Cardiac septum (tissue), 1 donor: ENCODE results near the gene USP11. TPM values are rescaled to one million over a fixed set of nuclear protein-coding genes. Genes with fewer than 3 reads are reported as not detected.

Experiments used
- DNase-seq: peaks from one replicate; pipeline ENCODE4 v3.0.0-alpha.2; 2020; ENCODE audit warnings: low spot score
- intact Hi-C: fragments of 100-400 bp; cut with DNase I; formaldehyde crosslinking; loops from one replicate; pipeline ENCODE4 v1.14.0; 2022
- long read RNA-seq: library from polyadenylated mRNA; unstranded; transcript quantifications from one replicate; pipeline ENCODE4 v2.0.0, GENCODE V29; 2021
- total RNA-seq: library from RNA; stranded (reverse); fragmentation: NEBNext Ultra II Directional; extraction: Animal tissue kit (Norgen Biotek cat#: 25700); gene quantifications from one replicate; pipeline ENCODE4 v1.2.1, GENCODE V29; 2021
- donor health status: DM: no; HTN: no; CAD: no.

The USP11 gene
- 64.9 TPM for total RNA-seq
- long read RNA-seq, transcript USP11-204 (21 exons, 3,515 nt), result major isoform, 52 of 110 reads
- long read RNA-seq, partial matches to known transcripts, result 30 of 110 reads
- long read RNA-seq, other reads (novel, unspliced or antisense), result 28 of 110 reads

GRCh38 chrX:47232803-47233332 is at the start of gene USP11:
TSS of gene USP11 (plus strand) at chrX:47233009. CDS start at chrX:47233044, 35 bp downstream.
- intact Hi-C loops, result loop anchor here (1.0 kb wide), 1 partner anchor 14 kb away; no protein-coding TSS in a partner anchor
- DNase-seq, result no peak

- DNase-seq, result no peak
- intact Hi-C loops, result no loop called here
Measured at GRCh38 chrX:47184486-47184885, 48.3 kb upstream of the USP11 start.

DNA sequence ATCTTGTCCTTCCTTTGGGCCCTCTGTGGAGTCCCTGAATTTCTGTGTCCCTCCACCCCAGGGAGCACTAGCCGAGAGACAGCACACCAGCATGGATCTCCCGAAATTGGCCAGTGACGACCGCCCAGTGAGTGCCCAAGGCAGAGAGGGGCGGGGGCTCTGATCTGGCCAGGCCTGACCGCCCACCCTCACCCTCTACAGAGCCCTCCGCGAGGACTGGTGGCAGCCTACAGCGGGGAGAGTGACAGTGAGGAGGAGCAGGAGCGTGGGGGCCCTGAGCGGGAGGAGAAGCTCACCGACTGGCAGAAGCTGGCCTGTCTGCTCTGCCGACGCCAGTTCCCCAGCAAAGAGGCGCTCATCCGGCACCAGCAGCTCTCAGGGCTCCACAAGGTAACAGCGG is 47.6 kb upstream of the USP11 start:
- DNase-seq, result no peak
- intact Hi-C loops, result no loop called here

- DNase-seq, result no peak
- intact Hi-C loops, result no loop called here
Measured at GRCh38 chrX:47186096-47186740, 46.6 kb upstream of the USP11 start.

GRCh38 chrX:47187106-47187677 is 45.6 kb upstream of the USP11 start:
- intact Hi-C loops, result no loop called here
- no peak for DNase-seq

DNA sequence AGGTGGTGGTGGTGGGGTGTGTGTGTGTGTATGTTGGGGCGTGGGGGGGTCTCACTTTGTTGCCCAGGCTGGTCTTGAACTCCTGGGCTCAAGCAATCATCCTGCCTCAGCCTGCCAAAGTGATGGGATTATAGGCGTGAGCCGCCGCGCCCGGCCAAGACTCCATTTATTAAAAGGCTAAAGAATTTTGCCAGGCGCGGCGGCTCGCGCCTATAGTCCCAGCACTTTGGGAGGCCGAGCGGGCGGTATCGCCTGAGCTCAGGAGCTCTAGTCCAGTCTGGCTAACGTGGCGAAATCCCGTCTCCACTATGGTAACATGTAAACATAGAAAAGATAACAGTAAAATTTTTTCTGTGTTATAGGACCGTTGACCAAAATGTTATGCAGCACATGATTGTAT is 42.9 kb upstream of the USP11 start:
- intact Hi-C loops, result loop anchor here (10.0 kb wide), 1 partner anchor 835 kb away; no protein-coding TSS in a partner anchor
- no peak for DNase-seq

GRCh38 chrX:47190445-47191269 is 42.2 kb upstream of the USP11 start:
- peak; percentile 92 for DNase-seq
- intact Hi-C loops, result loop anchor here (10.0 kb wide), 1 partner anchor 834 kb away; no protein-coding TSS in a partner anchor

- intact Hi-C loops, result loop anchor here (10.0 kb wide), 1 partner anchor 833 kb away; no protein-coding TSS in a partner anchor
Measured at GRCh38 chrX:47191331-47191730, 41.5 kb upstream of the USP11 start.

GRCh38 chrX:47191806-47192401 is 40.9 kb upstream of the USP11 start:
- intact Hi-C loops, result loop anchor here (10.0 kb wide), 1 partner anchor 833 kb away; no protein-coding TSS in a partner anchor

More at GRCh38 chrX:47191331-47191730, 41.5 kb upstream of the USP11 start:
- no peak for DNase-seq

DNA sequence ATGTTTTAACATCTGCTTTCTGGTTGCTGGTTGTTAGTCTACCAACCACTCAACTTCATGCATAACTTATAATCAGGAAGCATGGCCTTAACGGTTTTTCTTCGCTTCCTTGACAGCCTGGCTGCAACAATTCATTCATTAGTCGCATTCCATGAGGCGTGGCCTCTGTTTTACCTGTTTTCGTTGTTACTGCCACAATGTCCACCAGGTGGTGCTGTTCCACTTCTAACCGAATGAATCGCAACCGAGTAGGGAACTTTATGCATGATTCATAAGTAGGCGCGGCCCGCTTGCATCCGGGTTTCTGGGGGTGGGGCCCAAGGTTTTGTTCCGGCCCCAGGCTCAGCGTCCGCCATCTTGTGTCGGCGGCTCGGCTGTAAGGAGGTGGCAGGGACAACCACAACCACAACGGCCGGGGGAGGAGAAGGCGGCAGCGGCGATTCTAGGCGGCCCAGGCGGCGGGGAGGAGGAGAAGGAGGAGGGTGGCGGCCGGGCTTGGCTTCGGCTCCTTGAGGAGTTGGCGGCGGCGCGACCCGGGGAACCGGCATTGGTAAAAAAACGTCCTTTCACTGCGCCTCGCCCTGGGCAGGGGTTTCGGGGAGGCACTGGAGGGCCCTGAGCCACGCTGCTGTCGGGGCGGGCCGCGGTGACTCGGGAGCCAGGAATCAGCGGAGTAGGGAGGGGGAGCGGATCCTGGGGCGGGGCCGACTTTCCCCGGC is 39.2 kb upstream of the USP11 start, which contains the start of gene UBA1:
TSS of gene UBA1 (plus strand) at position 355 of the 719 bp plus-strand sequence. CDS start 4,974 bp downstream, outside the sequence.
- peak; percentile 98 for DNase-seq
- intact Hi-C loops, result loop anchor here (1.0 to 10.0 kb wide), 3 partner anchors 193 to 831 kb away; no protein-coding TSS in a partner anchor

More at GRCh38 chrX:47191806-47192401, 40.9 kb upstream of the USP11 start:
- no peak for DNase-seq

GRCh38 chrX:47194194-47194787 is 38.5 kb upstream of the USP11 start:
- no peak for DNase-seq
- intact Hi-C loops, result loop anchor here (1.0 to 10.0 kb wide), 2 partner anchors 192 to 831 kb away; no protein-coding TSS in a partner anchor

GRCh38 chrX:47196098-47196497 is 36.7 kb upstream of the USP11 start:
- no peak for DNase-seq
- intact Hi-C loops, result loop anchor here (2.0 to 10.0 kb wide), 2 partner anchors 19 to 829 kb away; no protein-coding TSS in a partner anchor

DNA sequence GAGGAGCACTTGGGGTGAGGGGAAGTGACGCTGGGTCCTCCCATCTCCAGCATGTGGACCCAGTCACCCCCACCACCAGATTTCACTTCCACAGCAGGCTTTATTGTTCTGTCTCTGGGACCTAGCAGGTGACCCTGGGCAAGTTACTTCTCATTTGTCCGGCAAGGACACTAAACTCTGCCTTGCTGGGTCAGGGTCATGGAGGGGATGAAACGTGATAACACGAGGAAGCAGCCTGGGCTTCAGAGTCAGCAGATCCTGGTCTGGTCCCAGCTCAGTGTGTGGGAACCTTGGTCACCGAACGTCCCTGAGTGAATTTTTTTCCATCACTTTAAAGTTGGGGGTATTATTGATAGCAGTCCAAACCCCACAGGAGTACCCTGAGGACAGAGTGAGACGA is 35.3 kb upstream of the USP11 start:
- DNase-seq, result no peak
- intact Hi-C loops, result loop anchor here (2.0 to 10.0 kb wide), 2 partner anchors 17 to 827 kb away; no protein-coding TSS in a partner anchor

DNA sequence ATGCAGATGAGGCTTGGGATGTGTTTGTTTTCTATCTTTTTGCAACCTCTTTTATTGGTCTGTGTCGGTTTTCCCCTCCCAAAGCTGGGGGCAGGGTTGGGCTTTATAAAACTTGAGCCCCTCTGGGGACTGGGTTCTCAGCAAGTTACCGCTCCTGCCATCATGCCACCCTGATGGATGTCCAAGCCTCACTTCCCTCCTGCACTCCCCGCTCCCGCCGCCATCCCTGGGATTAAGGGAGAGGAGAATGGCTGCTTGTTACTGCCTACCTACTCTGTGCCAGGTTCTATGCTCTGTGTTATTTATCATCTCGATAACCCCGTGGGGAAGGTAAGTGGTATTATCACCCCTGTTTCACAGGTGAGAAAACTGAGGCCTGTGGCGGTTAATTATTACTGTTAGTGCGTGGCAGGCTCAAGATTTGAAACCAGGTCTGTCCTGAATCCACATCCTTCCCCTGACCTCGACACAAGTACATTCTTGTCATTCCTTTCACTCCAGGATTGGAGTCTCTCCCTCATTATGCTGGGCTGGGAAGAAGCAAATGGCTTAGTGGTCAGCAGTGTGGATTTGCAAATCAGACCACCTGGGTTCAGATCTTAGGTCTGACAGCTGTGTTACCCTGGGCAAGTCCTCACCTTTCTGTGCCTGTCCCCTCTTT is 34.7 kb upstream of the USP11 start:
- DNase-seq, result no peak
- intact Hi-C loops, result loop anchor here (10.0 kb wide), 1 partner anchor 827 kb away; no protein-coding TSS in a partner anchor

DNA sequence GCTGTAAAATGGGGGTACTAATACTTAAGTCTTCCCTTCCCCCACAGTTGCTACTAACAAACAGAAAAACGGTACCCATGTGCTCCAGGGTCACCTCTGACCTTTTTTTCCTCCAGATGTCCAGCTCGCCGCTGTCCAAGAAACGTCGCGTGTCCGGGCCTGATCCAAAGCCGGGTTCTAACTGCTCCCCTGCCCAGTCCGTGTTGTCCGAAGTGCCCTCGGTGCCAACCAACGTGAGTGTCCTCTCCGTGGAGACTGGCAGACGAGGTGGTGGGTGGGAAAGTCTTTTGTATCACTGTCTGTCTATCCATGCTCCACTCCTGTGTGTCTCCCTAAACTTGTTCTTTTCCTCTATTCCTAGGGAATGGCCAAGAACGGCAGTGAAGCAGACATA is 34.1 kb upstream of the USP11 start:
- intact Hi-C loops, result loop anchor here (10.0 kb wide), 1 partner anchor 826 kb away; no protein-coding TSS in a partner anchor
- DNase-seq, result no peak

- intact Hi-C loops, result loop anchor here (10.0 kb wide), 1 partner anchor 826 kb away; no protein-coding TSS in a partner anchor
Measured at GRCh38 chrX:47199286-47199685, 33.5 kb upstream of the USP11 start.

More at GRCh38 chrX:47199286-47199685, 33.5 kb upstream of the USP11 start:
- no peak for DNase-seq
